A549 (cell line): ENCODE measurements around the gene SLIT3.

Experiments
- EP300 ChIP-seq, 2 experiments: fragments of >200 bp; sonication (Bioruptor Twin); formaldehyde crosslinking; IDR thresholded peaks; 2 replicates in 1 of 2; 3 replicates in 1 of 2; pipeline ENCODE4 v1.6.1; 2016 to 2017
- ESRRA ChIP-seq: fragments of 150-350 bp; IDR thresholded peaks from 2 replicates; pipeline ENCODE4 v1.6.1; 2014; ENCODE audit warnings: mild to moderate bottlenecking, low read length, borderline replicate concordance
- HOXA7 ChIP-seq: fragments of 250-450 bp; sonication (Bioruptor Pico); IDR thresholded peaks from 2 replicates; pipeline ENCODE4 v1.5.0; 2020; ENCODE audit warnings: mild to moderate bottlenecking, moderate library complexity
- JUNB ChIP-seq: fragments of >200 bp; sonication (Bioruptor Twin); formaldehyde crosslinking; IDR thresholded peaks from 2 replicates; pipeline ENCODE4 v1.6.1; 2016
- KDM5A ChIP-seq: fragments of 200-600 bp; sonication (generic); IDR thresholded peaks from 2 replicates; pipeline ENCODE4 v1.6.1; 2016; ENCODE audit warnings: antibody characterized with exemption, mild to moderate bottlenecking
- POLR2A ChIP-seq: IDR thresholded peaks from 2 replicates; pipeline ENCODE4 v1.6.1; 2012; ENCODE audit warnings: mild to moderate bottlenecking, low read length
- SREBF2 ChIP-seq: fragments of 450-650 bp; IDR thresholded peaks from 2 replicates; pipeline ENCODE4 v1.6.1; 2014; ENCODE audit warnings: mild to moderate bottlenecking, moderate library complexity
- TF ChIP-seq, protein P1 (sequence below): fragments of >200 bp; sonication (Bioruptor Twin); formaldehyde crosslinking; IDR thresholded peaks from 3 replicates; pipeline ENCODE4 v1.5.1; 2016
- TF ChIP-seq, protein P2 (sequence below): fragments of 250-450 bp; sonication (Bioruptor Pico); IDR thresholded peaks from 2 replicates; pipeline ENCODE4 v1.5.0; 2021; ENCODE audit warnings: mild to moderate bottlenecking, moderate library complexity, borderline replicate concordance
- TF ChIP-seq, protein P3 (sequence below): fragments of 150-350 bp; IDR thresholded peaks from 2 replicates; pipeline ENCODE4 v1.6.1; 2014; ENCODE audit warnings: low read depth, mild to moderate bottlenecking, low read length
- TF ChIP-seq, protein P4 (sequence below): fragments of 250-450 bp; sonication (Bioruptor Pico); IDR thresholded peaks from 2 replicates; pipeline ENCODE4 v1.5.0; 2020; ENCODE audit warnings: low read depth, mild to moderate bottlenecking, moderate library complexity

DNA sequence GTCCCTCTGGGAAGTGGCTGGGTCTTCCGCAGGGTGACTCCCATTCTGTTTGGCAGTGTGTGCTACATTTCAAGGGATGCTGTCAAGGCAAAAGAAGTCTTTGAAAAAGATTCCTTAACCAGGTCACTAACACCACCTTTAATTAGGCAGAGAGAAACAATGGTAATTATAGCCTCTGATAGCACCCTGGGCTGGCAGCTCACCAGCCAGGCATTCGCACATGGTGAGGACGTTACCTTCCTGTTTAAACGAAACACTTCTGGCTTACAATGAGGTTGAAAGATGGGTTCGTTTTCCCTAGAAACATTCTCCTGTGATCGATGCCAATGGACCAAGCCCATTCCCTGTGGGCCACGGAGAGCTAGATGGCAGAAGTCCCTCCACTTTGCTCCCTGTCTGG is 491.7 kb downstream of the SLIT3 start:
- TF ChIP-seq, protein P1, sequence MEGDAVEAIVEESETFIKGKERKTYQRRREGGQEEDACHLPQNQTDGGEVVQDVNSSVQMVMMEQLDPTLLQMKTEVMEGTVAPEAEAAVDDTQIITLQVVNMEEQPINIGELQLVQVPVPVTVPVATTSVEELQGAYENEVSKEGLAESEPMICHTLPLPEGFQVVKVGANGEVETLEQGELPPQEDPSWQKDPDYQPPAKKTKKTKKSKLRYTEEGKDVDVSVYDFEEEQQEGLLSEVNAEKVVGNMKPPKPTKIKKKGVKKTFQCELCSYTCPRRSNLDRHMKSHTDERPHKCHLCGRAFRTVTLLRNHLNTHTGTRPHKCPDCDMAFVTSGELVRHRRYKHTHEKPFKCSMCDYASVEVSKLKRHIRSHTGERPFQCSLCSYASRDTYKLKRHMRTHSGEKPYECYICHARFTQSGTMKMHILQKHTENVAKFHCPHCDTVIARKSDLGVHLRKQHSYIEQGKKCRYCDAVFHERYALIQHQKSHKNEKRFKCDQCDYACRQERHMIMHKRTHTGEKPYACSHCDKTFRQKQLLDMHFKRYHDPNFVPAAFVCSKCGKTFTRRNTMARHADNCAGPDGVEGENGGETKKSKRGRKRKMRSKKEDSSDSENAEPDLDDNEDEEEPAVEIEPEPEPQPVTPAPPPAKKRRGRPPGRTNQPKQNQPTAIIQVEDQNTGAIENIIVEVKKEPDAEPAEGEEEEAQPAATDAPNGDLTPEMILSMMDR: no peak
- TF ChIP-seq POLR2A: no peak
- TF ChIP-seq HOXA7 (CRISPR knock-in tag): no peak
- TF ChIP-seq JUNB: no peak
- TF ChIP-seq, protein P2, sequence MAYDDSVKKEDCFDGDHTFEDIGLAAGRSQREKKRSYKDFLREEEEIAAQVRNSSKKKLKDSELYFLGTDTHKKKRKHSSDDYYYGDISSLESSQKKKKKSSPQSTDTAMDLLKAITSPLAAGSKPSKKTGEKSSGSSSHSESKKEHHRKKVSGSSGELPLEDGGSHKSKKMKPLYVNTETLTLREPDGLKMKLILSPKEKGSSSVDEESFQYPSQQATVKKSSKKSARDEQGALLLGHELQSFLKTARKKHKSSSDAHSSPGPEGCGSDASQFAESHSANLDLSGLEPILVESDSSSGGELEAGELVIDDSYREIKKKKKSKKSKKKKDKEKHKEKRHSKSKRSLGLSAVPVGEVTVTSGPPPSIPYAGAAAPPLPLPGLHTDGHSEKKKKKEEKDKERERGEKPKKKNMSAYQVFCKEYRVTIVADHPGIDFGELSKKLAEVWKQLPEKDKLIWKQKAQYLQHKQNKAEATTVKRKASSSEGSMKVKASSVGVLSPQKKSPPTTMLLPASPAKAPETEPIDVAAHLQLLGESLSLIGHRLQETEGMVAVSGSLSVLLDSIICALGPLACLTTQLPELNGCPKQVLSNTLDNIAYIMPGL (CRISPR knock-in tag): no peak
- TF ChIP-seq ESRRA: no peak
- TF ChIP-seq, protein P3, sequence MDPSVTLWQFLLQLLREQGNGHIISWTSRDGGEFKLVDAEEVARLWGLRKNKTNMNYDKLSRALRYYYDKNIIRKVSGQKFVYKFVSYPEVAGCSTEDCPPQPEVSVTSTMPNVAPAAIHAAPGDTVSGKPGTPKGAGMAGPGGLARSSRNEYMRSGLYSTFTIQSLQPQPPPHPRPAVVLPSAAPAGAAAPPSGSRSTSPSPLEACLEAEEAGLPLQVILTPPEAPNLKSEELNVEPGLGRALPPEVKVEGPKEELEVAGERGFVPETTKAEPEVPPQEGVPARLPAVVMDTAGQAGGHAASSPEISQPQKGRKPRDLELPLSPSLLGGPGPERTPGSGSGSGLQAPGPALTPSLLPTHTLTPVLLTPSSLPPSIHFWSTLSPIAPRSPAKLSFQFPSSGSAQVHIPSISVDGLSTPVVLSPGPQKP: no peak
- TF ChIP-seq, protein P4, sequence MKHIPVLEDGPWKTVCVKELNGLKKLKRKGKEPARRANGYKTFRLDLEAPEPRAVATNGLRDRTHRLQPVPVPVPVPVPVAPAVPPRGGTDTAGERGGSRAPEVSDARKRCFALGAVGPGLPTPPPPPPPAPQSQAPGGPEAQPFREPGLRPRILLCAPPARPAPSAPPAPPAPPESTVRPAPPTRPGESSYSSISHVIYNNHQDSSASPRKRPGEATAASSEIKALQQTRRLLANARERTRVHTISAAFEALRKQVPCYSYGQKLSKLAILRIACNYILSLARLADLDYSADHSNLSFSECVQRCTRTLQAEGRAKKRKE (CRISPR knock-in tag): no peak
- no peak for TF ChIP-seq EP300 (IDR thresholded peaks at IDR 0.05)
- TF ChIP-seq SREBF2: no peak
- no peak for TF ChIP-seq KDM5A
